Uterus (tissue), 2 donors: ENCODE data around the gene ZPLD1.

Experiments
- POLR2A ChIP-seq, 2 donors: fragments of 450-650 bp; IDR thresholded peaks; one replicate each; pipeline ENCODE4 v1.6.1; 2016; ENCODE audit warnings: antibody characterized with exemption in 2 of 2, mild to moderate bottlenecking in 1 of 2, moderate library complexity in 1 of 2
- TF ChIP-seq, protein P1 (sequence below), 4 experiments: fragments of 200-600 bp in 2 of 4; fragments of 450-650 bp in 2 of 4; sonication (generic) in 2 of 4; IDR thresholded peaks; one replicate each; pipeline ENCODE4 v1.5.1; 2016 to 2019; ENCODE audit warnings: antibody characterized with exemption in 4 of 4, mild to moderate bottlenecking in 2 of 4, moderate library complexity in 1 of 4

DNA sequence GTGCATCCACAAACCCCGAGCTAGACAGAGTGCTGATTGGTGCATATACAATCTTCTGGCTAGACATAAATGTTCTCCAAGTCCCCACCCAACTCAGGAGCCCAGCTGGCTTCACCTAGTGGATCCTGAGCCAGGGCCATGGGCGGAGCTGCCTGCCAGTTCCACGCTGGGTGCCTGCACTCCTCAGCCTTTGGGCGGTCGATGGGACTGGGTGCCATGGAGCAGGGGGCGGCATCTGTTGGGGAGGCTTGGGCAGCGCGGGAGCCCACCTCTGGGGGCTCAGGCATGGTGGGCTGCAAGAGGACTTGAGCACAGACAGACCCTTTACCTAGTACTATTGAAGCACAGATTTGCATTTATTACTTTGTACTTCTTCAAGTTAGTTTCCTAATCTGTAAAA, 57.5 kb downstream of the ZPLD1 start:
- TF ChIP-seq, protein P1, sequence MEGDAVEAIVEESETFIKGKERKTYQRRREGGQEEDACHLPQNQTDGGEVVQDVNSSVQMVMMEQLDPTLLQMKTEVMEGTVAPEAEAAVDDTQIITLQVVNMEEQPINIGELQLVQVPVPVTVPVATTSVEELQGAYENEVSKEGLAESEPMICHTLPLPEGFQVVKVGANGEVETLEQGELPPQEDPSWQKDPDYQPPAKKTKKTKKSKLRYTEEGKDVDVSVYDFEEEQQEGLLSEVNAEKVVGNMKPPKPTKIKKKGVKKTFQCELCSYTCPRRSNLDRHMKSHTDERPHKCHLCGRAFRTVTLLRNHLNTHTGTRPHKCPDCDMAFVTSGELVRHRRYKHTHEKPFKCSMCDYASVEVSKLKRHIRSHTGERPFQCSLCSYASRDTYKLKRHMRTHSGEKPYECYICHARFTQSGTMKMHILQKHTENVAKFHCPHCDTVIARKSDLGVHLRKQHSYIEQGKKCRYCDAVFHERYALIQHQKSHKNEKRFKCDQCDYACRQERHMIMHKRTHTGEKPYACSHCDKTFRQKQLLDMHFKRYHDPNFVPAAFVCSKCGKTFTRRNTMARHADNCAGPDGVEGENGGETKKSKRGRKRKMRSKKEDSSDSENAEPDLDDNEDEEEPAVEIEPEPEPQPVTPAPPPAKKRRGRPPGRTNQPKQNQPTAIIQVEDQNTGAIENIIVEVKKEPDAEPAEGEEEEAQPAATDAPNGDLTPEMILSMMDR (IDR thresholded peaks at IDR 0.05): no peak
- TF ChIP-seq POLR2A (IDR thresholded peaks at IDR 0.05): no peak
